Measurements from ENCODE around the gene PNMA5. TPM values are rescaled to one million over a fixed set of nuclear protein-coding genes. Genes with fewer than 3 reads are reported as not detected.
A peak's percentile ranks its signal among the peaks of the same experiment; 100 is the strongest.

The PNMA5 gene
- total RNA-seq, 1 donor = not detected

- Histone ChIP-seq H3K4me3 (ENCODE audit: low read length) (peak overlapping the region; percentile 38), H3K4me1 (ENCODE audit: insufficient read depth, low read length) (peaks cover 11% of the 10 kb centered on the region), H3K9me3 (ENCODE audit: low read depth, low read length) (no peaks in the 10 kb centered on the region), H3K27me3 (ENCODE audit: insufficient read depth, low read length) (no peaks in the 10 kb centered on the region)
These were observed 51.9 kb downstream of the PNMA5 start for GRCh38 chrX:152942077-152942442.

- no peaks in the 10 kb centered on the region for H3K27me3 ChIP-seq (ENCODE audit: insufficient read depth, low read length)
- H3K9me3 ChIP-seq (ENCODE audit: low read depth, low read length) = no peaks in the 10 kb centered on the region
- peak overlapping the region; percentile 41 for H3K4me3 ChIP-seq (ENCODE audit: low read length)
- peaks cover 11% of the 10 kb centered on the region for H3K4me1 ChIP-seq (ENCODE audit: insufficient read depth, low read length)
These were observed 52.4 kb downstream of the PNMA5 start for GRCh38 chrX:152941328-152942076.

Other genes starting within 250 kb of the PNMA5 start
- not detected for gene MAGEA2, start 240.3 kb downstream of the PNMA5 start, total RNA-seq
- not detected for gene CSAG3, start 234.9 kb downstream of the PNMA5 start, total RNA-seq
- gene MAGEA6, start 224.4 kb downstream of the PNMA5 start, total RNA-seq = not detected
- gene CETN2, start 163.4 kb downstream of the PNMA5 start, total RNA-seq = 9.7 TPM
- gene NSDHL, start 163.1 kb downstream of the PNMA5 start, total RNA-seq = 2.7 TPM
- gene ZNF185, start 96.0 kb downstream of the PNMA5 start, total RNA-seq = 24.9 TPM
- 1.3 TPM for gene PNMA3, start 62.4 kb upstream of the PNMA5 start, total RNA-seq
- 0.10 TPM for gene PNMA6A, start 78.3 kb upstream of the PNMA5 start, total RNA-seq
- not detected for gene MAGEA1, start 185.2 kb upstream of the PNMA5 start, total RNA-seq